AG09319 (cell line): Measurements from ENCODE around the gene BIRC6.

Experiments used
- DNase-seq: peaks from one replicate; pipeline ENCODE4 v3.0.0-alpha.2; 2010; ENCODE audit warnings: low read depth; ENCODE audit errors: extremely low read depth
- TF ChIP-seq, protein P1 (sequence below): IDR thresholded peaks from 2 replicates; pipeline ENCODE4 v1.5.1; 2011; ENCODE audit warnings: low read depth, mild to moderate bottlenecking, inconsistent platforms, low read length, moderate library complexity

The BIRC6 gene

DNA sequence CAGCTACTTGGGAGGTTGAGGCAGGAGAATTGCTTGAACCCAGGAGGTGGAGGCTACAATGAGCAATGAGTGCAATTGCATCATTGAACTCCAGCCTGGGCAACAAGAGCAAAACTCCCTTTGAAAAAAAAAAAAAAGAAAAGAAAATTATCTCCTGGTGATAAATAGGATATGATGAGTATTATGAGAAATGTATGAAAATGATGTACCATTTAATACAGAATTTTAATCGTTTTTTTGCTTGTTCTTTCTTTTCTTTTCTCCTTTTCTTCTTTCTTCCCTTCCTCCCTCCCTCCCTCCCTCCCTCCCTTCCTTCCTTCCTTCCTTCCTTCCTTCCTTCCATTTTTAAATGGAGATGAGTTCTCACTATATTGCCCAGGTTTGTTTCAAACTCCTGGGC, 311.4 kb downstream of the BIRC6 start:
- TF ChIP-seq, protein P1, sequence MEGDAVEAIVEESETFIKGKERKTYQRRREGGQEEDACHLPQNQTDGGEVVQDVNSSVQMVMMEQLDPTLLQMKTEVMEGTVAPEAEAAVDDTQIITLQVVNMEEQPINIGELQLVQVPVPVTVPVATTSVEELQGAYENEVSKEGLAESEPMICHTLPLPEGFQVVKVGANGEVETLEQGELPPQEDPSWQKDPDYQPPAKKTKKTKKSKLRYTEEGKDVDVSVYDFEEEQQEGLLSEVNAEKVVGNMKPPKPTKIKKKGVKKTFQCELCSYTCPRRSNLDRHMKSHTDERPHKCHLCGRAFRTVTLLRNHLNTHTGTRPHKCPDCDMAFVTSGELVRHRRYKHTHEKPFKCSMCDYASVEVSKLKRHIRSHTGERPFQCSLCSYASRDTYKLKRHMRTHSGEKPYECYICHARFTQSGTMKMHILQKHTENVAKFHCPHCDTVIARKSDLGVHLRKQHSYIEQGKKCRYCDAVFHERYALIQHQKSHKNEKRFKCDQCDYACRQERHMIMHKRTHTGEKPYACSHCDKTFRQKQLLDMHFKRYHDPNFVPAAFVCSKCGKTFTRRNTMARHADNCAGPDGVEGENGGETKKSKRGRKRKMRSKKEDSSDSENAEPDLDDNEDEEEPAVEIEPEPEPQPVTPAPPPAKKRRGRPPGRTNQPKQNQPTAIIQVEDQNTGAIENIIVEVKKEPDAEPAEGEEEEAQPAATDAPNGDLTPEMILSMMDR, result no peak
- DNase-seq, result no peak
